ENCODE data around the gene OXGR1. TPM values are rescaled to one million over a fixed set of nuclear protein-coding genes. Genes with fewer than 3 reads are reported as not detected.

The OXGR1 gene
- polyA plus RNA-seq, 1 donor (not counting 4 experiments of a cell fraction or from before 2014, with no cell fraction given): not detected

GRCh38 chr13:97023117-97023516 lies 28.8 kb upstream of the OXGR1 start:
- no peak overlapping the region for H3K4me3 ChIP-seq (ENCODE audit: control insufficient read depth in 2 of 3, extremely low read depth in 1 of 3, insufficient read depth in 2 of 3, low read depth in 1 of 3, low read length in 3 of 3)
- H4K20me1 ChIP-seq (ENCODE audit: control insufficient read depth, extremely low read depth, insufficient read depth, low read length): no peaks in the 10 kb centered on the region
- H3K9ac ChIP-seq (ENCODE audit: control insufficient read depth, extremely low read depth, insufficient read depth, low read length): no peak overlapping the region
- TF ChIP-seq CTCF (optimal IDR thresholded peaks at IDR 0.05 in 1 of 3, IDR thresholded peaks at IDR 0.05 in 1 of 3, conservative IDR thresholded peaks at IDR 0.05 in 1 of 3; ENCODE audit: extremely low read depth in 1 of 3, insufficient read depth in 2 of 3, low read length in 3 of 3): no peak
- no peak for TF ChIP-seq EZH2 (IDR thresholded peaks at IDR 0.05; ENCODE audit: low read length)
- dilution Hi-C loops (cut with MboI; ENCODE audit: extremely low pct_ligation_motif_present, low sequenced_read_pairs): no loop called here
- no peak overlapping the region for H3K4me2 ChIP-seq (ENCODE audit: control insufficient read depth, extremely low read depth, insufficient read depth, low read depth, low read length)
- H3K27ac ChIP-seq (ENCODE audit: control insufficient read depth, insufficient read depth, low read length): no peak overlapping the region
- H3K9me3 ChIP-seq (ENCODE audit: control insufficient read depth, low read depth, low read length): no peaks in the 10 kb centered on the region
- H3K27me3 ChIP-seq (ENCODE audit: control insufficient read depth, extremely low read depth, insufficient read depth, low read length): peaks cover 7% of the 10 kb centered on the region
- FAIRE-seq (no peak), DNase-seq (ENCODE audit: low read depth, low spot score) (no peak)
- no peaks in the 10 kb centered on the region for H3K36me3 ChIP-seq (ENCODE audit: control insufficient read depth in 2 of 2, extremely low read depth in 1 of 2, insufficient read depth in 2 of 2, low read length in 2 of 2)
- H3K9me1 ChIP-seq (ENCODE audit: control insufficient read depth, extremely low read depth, insufficient read depth, low read length): no peaks in the 10 kb centered on the region
- no peak overlapping the region for H2AFZ ChIP-seq (ENCODE audit: control insufficient read depth, low read length)
- H3K4me1 ChIP-seq (ENCODE audit: control insufficient read depth, extremely low read depth, insufficient read depth, low read length): no peaks in the 10 kb centered on the region
- H3K79me2 ChIP-seq (ENCODE audit: control insufficient read depth, insufficient read depth, low read length): no peaks in the 10 kb centered on the region

GRCh38 chr13:97021241-97021640 lies 27.0 kb upstream of the OXGR1 start:
- no peaks in the 10 kb centered on the region for H3K79me2 ChIP-seq (ENCODE audit: control insufficient read depth, insufficient read depth, low read length)
- no peaks in the 10 kb centered on the region for H3K9me3 ChIP-seq (ENCODE audit: control insufficient read depth, low read depth, low read length)
- TF ChIP-seq EZH2 (IDR thresholded peaks at IDR 0.05; ENCODE audit: low read length): no peak
- no peak for TF ChIP-seq CTCF (optimal IDR thresholded peaks at IDR 0.05 in 1 of 3, IDR thresholded peaks at IDR 0.05 in 1 of 3, conservative IDR thresholded peaks at IDR 0.05 in 1 of 3; ENCODE audit: extremely low read depth in 1 of 3, insufficient read depth in 2 of 3, low read length in 3 of 3)
- no peaks in the 10 kb centered on the region for H3K9me1 ChIP-seq (ENCODE audit: control insufficient read depth, extremely low read depth, insufficient read depth, low read length)
- no peak overlapping the region for H3K9ac ChIP-seq (ENCODE audit: control insufficient read depth, extremely low read depth, insufficient read depth, low read length)
- no peaks in the 10 kb centered on the region for H3K36me3 ChIP-seq (ENCODE audit: control insufficient read depth in 2 of 2, extremely low read depth in 1 of 2, insufficient read depth in 2 of 2, low read length in 2 of 2)
- dilution Hi-C loops (cut with MboI; ENCODE audit: extremely low pct_ligation_motif_present, low sequenced_read_pairs): no loop called here
- H3K4me2 ChIP-seq (ENCODE audit: control insufficient read depth, extremely low read depth, insufficient read depth, low read depth, low read length): no peak overlapping the region
- FAIRE-seq (no peak), DNase-seq (ENCODE audit: low read depth, low spot score) (no peak)
- H3K4me3 ChIP-seq (ENCODE audit: control insufficient read depth in 2 of 3, extremely low read depth in 1 of 3, insufficient read depth in 2 of 3, low read depth in 1 of 3, low read length in 3 of 3): no peak overlapping the region
- no peak overlapping the region for H2AFZ ChIP-seq (ENCODE audit: control insufficient read depth, low read length)
- H3K27ac ChIP-seq (ENCODE audit: control insufficient read depth, insufficient read depth, low read length): no peak overlapping the region
- H3K27me3 ChIP-seq (ENCODE audit: control insufficient read depth, extremely low read depth, insufficient read depth, low read length): peaks cover 7% of the 10 kb centered on the region
- no peaks in the 10 kb centered on the region for H3K4me1 ChIP-seq (ENCODE audit: control insufficient read depth, extremely low read depth, insufficient read depth, low read length)
- no peaks in the 10 kb centered on the region for H4K20me1 ChIP-seq (ENCODE audit: control insufficient read depth, extremely low read depth, insufficient read depth, low read length)

All from keratinocyte (primary cell).